HG02870 (cell line): ENCODE data around the gene FGFBP1.
A peak's percentile ranks its signal among the peaks of the same experiment; 100 is the strongest.

Source experiments
- ATAC-seq: cut with Tn5 transposase; IDR thresholded peaks from one replicate; pipeline ENCODE4 v1.9.1; 2021; ENCODE audit warnings: mild to moderate bottlenecking, moderate library complexity; ENCODE audit not compliant: unreplicated experiment

The FGFBP1 gene

GRCh38 chr4:15938640-15939039, at the start of gene FGFBP1:
FGFBP1 (minus strand) TSS chr4:15938740; CDS start chr4:15936632, 2,108 bp downstream.
- no peak for ATAC-seq

GRCh38 chr4:15988222-15988621, 49.7 kb upstream of the FGFBP1 start:
- no peak for ATAC-seq

DNA sequence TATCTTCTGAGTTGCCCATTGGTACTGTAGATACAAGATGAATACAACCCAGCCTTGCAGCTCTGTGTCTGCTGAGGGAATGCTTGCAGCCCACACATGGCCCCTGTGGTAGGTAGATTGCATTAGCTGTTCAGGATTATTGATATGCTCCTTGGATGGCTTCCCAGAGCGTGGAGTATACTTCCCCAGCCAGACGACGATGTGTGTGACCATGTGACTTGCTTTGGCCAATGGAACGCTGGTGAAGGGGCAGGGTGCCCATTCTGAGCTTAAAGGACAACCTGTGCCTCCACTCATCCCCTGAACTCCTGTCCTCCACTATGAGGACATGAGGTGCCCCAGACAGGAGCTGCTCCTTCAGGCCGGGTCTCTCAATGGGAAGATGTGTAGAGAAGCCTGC, 48.4 kb upstream of the FGFBP1 start:
- ATAC-seq, result no peak

- no peak for ATAC-seq
Measured at GRCh38 chr4:15983610-15984009, 45.1 kb upstream of the FGFBP1 start.

GRCh38 chr4:15982842-15983524, 44.4 kb upstream of the FGFBP1 start:
- no peak for ATAC-seq

DNA sequence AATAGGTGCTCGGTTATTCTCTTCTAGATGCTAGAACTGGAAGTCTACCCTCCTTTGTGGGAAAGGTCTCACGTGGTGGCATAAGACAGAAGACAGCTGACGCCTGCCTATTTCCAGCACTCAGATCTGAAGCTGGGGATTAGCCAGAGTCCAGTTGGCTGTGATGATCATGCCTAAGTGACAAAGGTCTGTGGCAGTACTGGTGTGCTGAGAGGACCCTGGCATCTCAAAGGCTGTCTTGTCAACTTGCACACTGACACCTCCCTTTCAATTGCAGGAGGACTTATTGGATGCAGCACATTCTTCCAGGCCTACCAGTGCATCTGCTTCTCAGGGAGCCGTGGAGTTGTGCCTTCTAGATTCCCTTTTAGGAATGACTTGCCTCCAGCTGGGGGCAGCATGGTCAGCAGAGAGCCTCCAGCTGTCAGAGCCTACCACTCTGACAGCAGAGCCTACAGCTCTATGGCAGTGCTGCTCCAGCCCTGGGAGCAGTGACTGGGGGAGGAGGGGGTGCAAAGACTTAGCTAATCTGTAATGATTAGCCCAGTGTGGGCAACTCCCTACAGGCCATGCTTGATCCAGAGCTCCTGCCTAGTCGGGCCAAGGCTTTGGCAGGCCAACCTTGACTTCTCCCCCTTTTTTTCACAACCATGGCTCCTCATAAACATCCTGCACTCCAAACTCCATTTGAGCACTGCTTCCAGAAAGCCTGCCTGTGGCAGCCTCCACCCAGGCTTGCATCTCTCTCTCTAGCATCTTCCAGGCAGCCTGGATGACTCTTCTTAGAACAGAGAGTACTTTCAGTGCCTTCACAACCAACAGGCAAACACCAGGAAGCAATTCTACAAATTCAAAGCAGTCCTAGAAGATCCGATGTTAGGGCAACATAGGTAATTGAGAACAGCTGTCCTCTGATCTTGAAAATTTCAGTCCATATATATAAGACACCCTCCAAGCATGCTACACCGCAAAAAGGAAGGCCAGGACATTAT, 38.2 kb upstream of the FGFBP1 start:
- ATAC-seq, result no peak

- no peak for ATAC-seq
Measured at GRCh38 chr4:15971068-15971801, 32.7 kb upstream of the FGFBP1 start.

GRCh38 chr4:15968551-15969300, 30.2 kb upstream of the FGFBP1 start:
- ATAC-seq, result no peak

- ATAC-seq, result no peak
Measured at GRCh38 chr4:15965325-15965724, 26.8 kb upstream of the FGFBP1 start.

DNA sequence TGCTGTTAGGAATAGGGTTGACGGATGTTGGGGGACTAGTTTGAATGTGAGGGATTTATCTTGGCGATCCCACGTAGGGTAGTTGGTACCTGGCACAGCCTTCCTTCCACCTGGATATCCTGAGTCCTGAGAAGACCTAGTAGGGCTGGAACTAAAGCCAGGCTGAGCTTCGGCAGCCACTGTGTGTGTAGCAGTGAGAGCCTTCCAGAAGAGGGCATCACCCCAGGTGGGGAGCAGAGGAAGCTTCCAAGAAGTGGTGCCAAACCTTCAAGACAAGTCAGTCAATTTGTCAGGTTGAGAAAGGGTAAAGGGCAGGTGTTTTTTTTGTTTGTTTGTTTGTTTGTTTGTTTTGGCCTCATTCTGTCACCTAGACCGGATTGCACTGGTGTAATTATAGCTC, 25.6 kb upstream of the FGFBP1 start:
- ATAC-seq, result no peak

GRCh38 chr4:15963576-15963975, 25.0 kb upstream of the FGFBP1 start:
- peak; percentile 95 for ATAC-seq

DNA sequence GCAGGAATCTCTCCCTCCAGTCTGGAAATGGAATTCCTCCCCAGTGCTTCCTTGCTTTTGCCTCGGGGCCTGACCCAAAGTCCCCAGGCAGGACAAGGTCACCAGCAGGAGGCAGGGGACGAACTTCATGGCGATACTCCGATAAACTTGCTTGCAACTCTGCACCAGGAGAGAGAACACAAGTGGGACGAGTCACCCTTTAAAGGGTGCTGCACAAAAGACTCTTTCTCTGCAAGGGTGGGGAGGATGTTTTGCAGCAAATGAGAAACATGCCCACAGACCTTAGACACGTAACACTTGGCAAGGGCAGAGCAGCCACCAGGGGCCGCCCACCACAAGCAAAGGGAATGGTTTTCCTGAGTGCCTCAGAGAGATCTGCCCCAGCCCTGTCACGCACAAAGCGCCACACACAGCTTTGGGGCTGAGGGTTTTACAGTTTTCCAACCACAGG, 24.5 kb upstream of the FGFBP1 start, which contains the start of gene FGFBP2:
Gene FGFBP2, minus strand, starts transcription at position 175 of the 451 bp plus-strand sequence. Its CDS starts 46 bp downstream, at position 129.
- peak; percentile 33 for ATAC-seq

GRCh38 chr4:15961781-15962510, 23.4 kb upstream of the FGFBP1 start:
- ATAC-seq, result no peak

DNA sequence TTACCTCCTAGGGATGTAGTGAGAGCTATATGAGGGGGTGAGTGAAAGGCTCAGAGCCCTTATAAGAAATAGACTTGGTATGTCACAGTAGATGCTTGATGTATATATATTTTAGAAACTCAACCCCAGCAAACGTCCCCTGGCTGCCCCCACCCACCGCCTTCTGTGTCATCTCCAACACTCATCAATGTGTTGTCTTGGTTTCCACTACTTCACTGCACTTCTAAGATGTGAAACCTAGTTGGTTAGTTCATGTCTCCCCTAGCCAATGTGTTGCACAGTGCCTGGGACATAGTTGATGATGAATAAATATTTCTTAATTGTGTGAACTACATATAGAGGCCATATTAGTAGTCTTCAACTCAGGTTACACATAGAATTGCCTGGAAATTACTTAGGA, 20.0 kb upstream of the FGFBP1 start:
- no peak for ATAC-seq

DNA sequence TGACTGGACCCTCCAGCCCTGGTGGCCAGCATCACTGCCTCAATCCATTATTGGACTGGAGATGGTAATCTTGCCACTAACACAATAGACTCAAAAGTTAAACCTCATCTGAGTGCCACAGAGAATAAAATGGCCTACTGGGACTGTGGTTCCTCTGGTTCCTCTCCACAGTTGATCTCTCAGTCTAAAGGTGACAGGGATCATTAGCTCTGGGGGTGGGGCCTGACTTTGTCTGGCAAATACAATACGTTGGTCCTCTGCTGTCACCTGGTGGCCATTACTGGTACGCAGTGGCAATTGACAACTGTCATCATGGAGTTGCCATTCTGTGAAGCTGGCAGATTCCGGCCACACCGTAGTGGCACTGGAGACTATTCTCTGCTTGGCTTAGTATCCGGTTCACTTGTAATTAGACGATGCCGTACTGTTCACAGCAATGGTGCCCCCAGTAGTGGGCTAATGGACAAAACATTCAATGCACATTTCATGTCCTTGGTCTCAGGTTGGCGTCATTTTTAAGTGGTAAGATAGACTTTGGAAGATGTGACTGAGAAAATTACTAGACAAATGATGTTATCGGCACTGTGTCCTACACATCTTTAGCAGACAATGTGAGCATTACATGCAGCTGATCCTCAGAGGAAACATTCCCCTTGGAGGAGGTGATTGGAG, 17.8 kb upstream of the FGFBP1 start:
- peak; percentile 94 for ATAC-seq

DNA sequence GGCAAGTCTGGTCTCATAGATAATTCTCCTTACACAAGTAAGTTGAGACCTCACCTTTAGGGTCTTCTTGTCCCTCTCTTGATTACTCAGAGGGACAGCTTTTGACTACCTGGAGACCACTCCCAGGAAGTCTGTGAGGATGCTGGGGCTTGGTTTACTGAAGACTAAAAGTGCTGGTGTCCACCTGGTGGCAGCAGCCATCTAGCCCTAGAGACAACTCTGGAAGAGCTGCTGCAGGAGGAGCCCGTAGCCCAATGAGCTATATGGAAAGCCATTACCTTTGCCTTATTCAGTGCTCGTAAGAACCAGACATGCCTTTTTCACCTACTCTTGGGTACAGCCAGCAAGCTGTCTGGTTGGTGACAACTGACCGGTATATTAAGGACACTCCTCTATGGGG, 17.1 kb upstream of the FGFBP1 start:
- ATAC-seq, result no peak

- ATAC-seq, result no peak
Measured at GRCh38 chr4:15953625-15954024, 15.1 kb upstream of the FGFBP1 start.

GRCh38 chr4:15951781-15952180, 13.2 kb upstream of the FGFBP1 start:
- no peak for ATAC-seq

- no peak for ATAC-seq
Measured at GRCh38 chr4:15948826-15949225, 10.3 kb upstream of the FGFBP1 start.
